Measurements from ENCODE around the gene CLBA1. TPM values are rescaled to one million over a fixed set of nuclear protein-coding genes. Genes with fewer than 3 reads are reported as not detected.
A peak's percentile ranks its signal among the peaks of the same experiment; 100 is the strongest.

Gene CLBA1
- total RNA-seq, 1 donor from 2014 or later, result 3.9 TPM

DNA sequence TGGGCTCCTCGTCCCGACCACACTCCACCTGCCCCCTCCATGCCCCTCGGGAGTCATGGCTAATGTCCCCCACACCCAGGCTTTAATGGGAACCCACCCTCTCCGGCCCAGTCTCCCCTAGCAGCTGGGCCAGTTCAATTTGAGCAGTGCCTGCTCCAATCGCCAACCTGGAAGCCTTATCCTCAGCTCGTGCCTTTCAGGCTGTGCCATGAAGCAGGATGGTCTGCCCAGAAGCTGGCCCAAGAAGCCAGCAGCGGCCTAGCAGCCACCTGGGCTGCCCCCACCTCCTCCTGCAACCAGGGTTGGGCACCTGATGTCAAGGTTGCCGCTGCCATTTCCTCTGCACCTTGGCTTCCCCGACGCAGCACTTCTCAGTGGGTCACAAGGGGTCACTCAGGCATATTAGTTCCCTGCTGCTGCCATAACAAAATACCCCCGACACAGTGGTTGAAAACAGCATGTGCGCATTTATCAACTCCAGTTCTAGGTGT is 2.3 kb upstream of the CLBA1 start:
- Mint-ChIP-seq H3K27me3 (peaks cover 9% of the 10 kb centered on the region), H3K36me3 (ENCODE audit: low read depth) (no peaks in the 10 kb centered on the region), H3K4me3 (no peak overlapping the region), H3K4me1 (peaks cover 13% of the 10 kb centered on the region), H3K27ac (no peak overlapping the region), H3K9me3 (no peaks in the 10 kb centered on the region)
- TF ChIP-seq, protein P1, sequence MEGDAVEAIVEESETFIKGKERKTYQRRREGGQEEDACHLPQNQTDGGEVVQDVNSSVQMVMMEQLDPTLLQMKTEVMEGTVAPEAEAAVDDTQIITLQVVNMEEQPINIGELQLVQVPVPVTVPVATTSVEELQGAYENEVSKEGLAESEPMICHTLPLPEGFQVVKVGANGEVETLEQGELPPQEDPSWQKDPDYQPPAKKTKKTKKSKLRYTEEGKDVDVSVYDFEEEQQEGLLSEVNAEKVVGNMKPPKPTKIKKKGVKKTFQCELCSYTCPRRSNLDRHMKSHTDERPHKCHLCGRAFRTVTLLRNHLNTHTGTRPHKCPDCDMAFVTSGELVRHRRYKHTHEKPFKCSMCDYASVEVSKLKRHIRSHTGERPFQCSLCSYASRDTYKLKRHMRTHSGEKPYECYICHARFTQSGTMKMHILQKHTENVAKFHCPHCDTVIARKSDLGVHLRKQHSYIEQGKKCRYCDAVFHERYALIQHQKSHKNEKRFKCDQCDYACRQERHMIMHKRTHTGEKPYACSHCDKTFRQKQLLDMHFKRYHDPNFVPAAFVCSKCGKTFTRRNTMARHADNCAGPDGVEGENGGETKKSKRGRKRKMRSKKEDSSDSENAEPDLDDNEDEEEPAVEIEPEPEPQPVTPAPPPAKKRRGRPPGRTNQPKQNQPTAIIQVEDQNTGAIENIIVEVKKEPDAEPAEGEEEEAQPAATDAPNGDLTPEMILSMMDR (IDR thresholded peaks at IDR 0.05), result no peak
- ATAC-seq (ENCODE audit: low read depth) (no peak), DNase-seq (no peak)
- ChIA-PET CTCF (no interaction called here), POLR2A (interaction anchor here (1.0 to 1.5 kb wide), 2 partner anchors 38 to 104 kb away, joined by 3 read pairs; partner anchors contain the start of gene CDCA4)
- intact Hi-C loops (cut with micrococcal nuclease), result no loop called here

DNA sequence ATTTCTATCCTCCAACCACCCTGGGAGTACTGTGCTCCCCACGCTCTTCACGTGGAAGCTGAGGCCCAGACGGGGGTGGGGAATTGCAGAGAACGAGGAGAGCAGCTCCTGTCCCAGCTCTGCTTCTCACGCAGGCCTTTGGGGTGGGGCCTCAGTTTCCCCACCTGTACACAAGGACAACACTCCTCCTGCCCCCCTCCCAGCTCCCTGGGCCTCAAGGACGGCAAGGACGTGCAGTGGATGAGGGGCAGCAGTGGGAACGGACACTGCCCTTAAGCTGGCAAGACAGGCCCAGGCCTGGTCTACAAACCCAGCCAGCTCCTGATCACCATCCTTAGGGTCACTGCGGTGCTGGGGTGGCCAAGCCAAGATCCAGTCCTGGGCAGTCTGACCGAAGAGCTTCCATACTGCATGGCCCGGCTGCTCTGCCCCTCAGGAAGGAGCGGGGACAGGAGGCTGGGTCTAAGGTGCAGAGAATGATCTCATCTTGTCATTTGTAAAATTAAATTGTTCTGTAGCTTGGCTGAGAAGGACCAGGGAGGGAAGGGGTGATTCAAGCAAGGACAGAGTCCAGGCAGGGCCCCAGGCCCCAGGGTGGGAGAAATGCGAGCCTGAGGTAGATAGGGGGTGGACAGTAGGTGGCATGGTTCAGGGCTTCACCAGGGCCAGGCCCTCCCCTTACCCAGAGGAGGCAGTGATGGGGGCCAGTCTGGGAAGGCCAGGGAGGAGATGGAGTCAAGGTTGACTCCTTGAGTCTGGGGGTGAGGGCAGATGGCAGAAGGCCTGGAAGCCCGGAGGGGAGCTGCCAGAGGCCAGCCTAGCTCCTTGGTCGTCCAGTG is 1.3 kb upstream of the CLBA1 start:
- TF ChIP-seq, protein P1 (IDR thresholded peaks at IDR 0.05), result no peak
- Mint-ChIP-seq H3K9me3 (no peaks in the 10 kb centered on the region), H3K27me3 (peaks cover 6% of the 10 kb centered on the region), H3K4me3 (peak overlapping the region; percentile 68), H3K4me1 (peaks cover 11% of the 10 kb centered on the region), H3K27ac (no peak overlapping the region), H3K36me3 (ENCODE audit: low read depth) (no peaks in the 10 kb centered on the region)
- POLR2A ChIA-PET, result interaction anchor here (0.5 to 1.8 kb wide), 8 partner anchors 16 to 103 kb away, joined by 3 to 14 read pairs (median 3); partner anchors contain the start of gene CDCA4
- DNase-seq (no peak), ATAC-seq (ENCODE audit: low read depth) (no peak)
- CTCF ChIA-PET, result interaction anchor here (0.9 to 1.1 kb wide), 2 partner anchors 9 to 10 kb away, joined by 3 to 4 read pairs; no protein-coding TSS in a partner anchor
- intact Hi-C loops (cut with micrococcal nuclease), result no loop called here

DNA sequence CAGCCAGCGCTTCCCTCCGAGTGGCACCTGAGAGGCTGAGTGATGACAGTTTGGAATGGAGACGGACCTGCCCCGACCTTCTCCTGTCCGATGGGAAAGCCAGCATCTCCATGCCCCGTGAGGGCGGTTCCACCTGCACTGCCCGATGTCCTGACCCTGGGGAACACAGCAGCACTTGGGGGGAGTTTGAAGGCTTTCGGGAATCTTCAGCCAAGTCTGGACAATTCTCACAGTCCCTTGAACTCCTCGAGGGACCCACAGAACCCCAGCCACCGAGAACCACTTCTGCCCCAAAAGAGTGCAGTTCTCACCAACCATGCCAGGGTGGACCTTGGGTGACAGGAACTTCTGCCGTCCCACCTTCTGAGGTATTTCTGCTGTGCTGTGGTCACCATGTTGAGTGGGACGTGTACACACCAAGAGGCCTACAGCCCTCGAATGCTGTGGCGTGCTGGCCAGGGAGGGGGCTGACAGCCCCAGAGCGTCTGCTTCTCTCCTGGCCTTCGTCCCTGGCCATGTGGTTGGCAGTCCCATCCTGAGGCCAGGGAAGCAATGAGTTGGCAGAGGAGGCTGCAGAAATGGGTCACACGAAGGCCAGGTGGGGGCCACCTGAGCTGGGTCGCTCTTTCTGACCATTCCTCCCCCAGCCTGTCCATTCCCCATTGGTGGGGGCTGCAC is 1.0 kb downstream of the CLBA1 start:
- peak overlapping the region; percentile 70 for H3K4me3 Mint-ChIP-seq
- ChIA-PET CTCF (no interaction called here), POLR2A (interaction anchor here (1.2 to 1.8 kb wide), 2 partner anchors 11 to 34 kb away, joined by 3 to 20 read pairs; partner anchors contain the start of gene CDCA4)
- no peak overlapping the region for H3K27ac Mint-ChIP-seq
- H3K36me3 Mint-ChIP-seq (ENCODE audit: low read depth), result no peaks in the 10 kb centered on the region
- intact Hi-C loops (cut with micrococcal nuclease), result loop anchor here (5.0 kb wide), 1 partner anchor 506 kb away; the partner anchor contains the start of gene TEDC1
- peaks cover 11% of the 10 kb centered on the region for H3K4me1 Mint-ChIP-seq
- ATAC-seq (ENCODE audit: low read depth) (no peak), DNase-seq (no peak)
- TF ChIP-seq, protein P1 (IDR thresholded peaks at IDR 0.05), result no peak
- no peaks in the 10 kb centered on the region for H3K9me3 Mint-ChIP-seq
- peaks cover 5% of the 10 kb centered on the region for H3K27me3 Mint-ChIP-seq

DNA sequence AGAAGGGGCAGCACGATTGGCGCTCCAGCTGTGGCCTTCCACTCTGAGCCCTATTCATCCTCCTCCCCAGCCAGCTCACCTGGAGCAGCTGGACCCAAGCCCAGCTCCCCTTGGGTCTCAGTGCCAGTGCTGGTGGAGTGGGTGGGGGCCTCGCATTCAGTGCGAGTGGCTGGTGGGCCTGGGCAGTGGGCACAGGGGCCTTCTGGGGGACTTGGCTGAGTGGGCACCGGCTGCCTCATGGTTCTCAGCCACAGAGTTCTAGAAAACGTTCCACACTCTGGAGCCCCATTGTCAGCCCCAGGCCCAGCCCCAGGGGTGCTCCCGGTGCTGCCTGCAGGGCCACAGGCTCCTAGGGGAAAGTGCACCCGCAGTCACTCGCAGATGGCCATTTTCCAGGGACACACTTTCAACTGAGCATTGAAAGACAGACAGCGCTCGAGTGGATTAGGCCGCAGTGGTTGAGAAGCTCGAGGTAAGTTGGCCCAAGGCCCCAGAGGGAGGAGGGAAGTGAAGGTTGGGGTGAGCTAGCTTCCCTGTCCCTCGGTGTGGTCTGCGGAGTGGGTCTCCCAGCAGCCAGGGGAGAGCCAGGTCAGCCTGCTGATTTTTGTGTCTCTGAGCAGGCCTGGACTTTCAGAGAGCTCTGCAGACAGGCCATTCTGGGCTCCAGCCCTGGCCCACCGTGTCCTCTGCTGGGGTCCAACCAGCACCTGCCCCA is 3.8 kb downstream of the CLBA1 start:
- CTCF ChIA-PET, result no interaction called here
- H3K4me3 Mint-ChIP-seq, result no peak overlapping the region
- H3K9me3 Mint-ChIP-seq, result no peaks in the 10 kb centered on the region
- ATAC-seq (ENCODE audit: low read depth) (no peak), DNase-seq (no peak)
- TF ChIP-seq, protein P1 (IDR thresholded peaks at IDR 0.05), result no peak
- H3K27ac Mint-ChIP-seq, result no peak overlapping the region
- peaks cover 10% of the 10 kb centered on the region for H3K4me1 Mint-ChIP-seq
- no peaks in the 10 kb centered on the region for H3K36me3 Mint-ChIP-seq (ENCODE audit: low read depth)
- H3K27me3 Mint-ChIP-seq, result peaks cover 5% of the 10 kb centered on the region
- POLR2A ChIA-PET, result no interaction called here
- intact Hi-C loops (cut with micrococcal nuclease), result loop anchor here (5.0 kb wide), 1 partner anchor 503 kb away; the partner anchor contains the start of gene TEDC1
